ENCODE results near the gene CALHM6. TPM values are rescaled to one million over a fixed set of nuclear protein-coding genes. Genes with fewer than 3 reads are reported as not detected.
A peak's percentile ranks its signal among the peaks of the same experiment; 100 is the strongest.
"Not testable (repeated sequence)": the region's sequence is repeated elsewhere in the genome, so short reads cannot be mapped to it uniquely, and the experiment has no call there.

The CALHM6 gene
- total and polyA plus RNA-seq, 3 experiments from 2014 or later: 1.7 to 10.9 (median 2.2) TPM

GRCh38 chr6:116492331-116493067 is 31.3 kb downstream of the CALHM6 start:
- ChIA-PET POLR2A (no interaction called here), CTCF (no interaction called here)
- Histone ChIP-seq H3K9me3 (ENCODE audit: low read length) (no peaks in the 10 kb centered on the region), H3K27me3 (ENCODE audit: insufficient read depth, low read length, poor library complexity, severe bottlenecking) (no peaks in the 10 kb centered on the region), H3K4me3 (ENCODE audit: low read length) (no peak overlapping the region), H3K4me1 (ENCODE audit: insufficient read depth, low read length) (no peaks in the 10 kb centered on the region), H3K27ac (ENCODE audit: low read depth, low read length) (no peak overlapping the region), H3K36me3 (ENCODE audit: insufficient read depth, low read length) (no peaks in the 10 kb centered on the region)
- Mint-ChIP-seq H3K36me3 (peaks cover 0 to 25% (median 0%) of the 10 kb centered on the region in 3 donors), H3K9me3 (peaks cover 0 to 5% (median 2%) of the 10 kb centered on the region in 5 donors), H3K27me3 (peaks cover 15 to 17% of the 10 kb centered on the region in 2 donors), H3K4me3 (no peak overlapping the region), H3K27ac (no peak overlapping the region), H3K4me1 (no peaks in the 10 kb centered on the region)
- DNase-seq: no peak

- H3K9me3 Mint-ChIP-seq; H3K4me3 Mint-ChIP-seq; DNase-seq; H3K27me3 ChIP-seq (ENCODE audit: insufficient read depth, low read length, poor library complexity, severe bottlenecking); H3K4me1 ChIP-seq (ENCODE audit: insufficient read depth, low read length); POLR2A ChIA-PET; CTCF ChIA-PET; H3K9me3 ChIP-seq (ENCODE audit: low read length); H3K4me3 ChIP-seq (ENCODE audit: low read length); H3K4me1 Mint-ChIP-seq; H3K36me3 ChIP-seq (ENCODE audit: insufficient read depth, low read length); H3K27ac ChIP-seq (ENCODE audit: low read depth, low read length): not testable (repeated sequence)
- peaks cover 0 to 20% (median 0%) of the 10 kb centered on the region in 3 donors for H3K36me3 Mint-ChIP-seq
- H3K27ac Mint-ChIP-seq: peak overlapping the region in 1 of 8 donors; percentile 5
- peaks cover 12 to 24% of the 10 kb centered on the region in 2 donors for H3K27me3 Mint-ChIP-seq
Measured at GRCh38 chr6:116495161-116495560, 34.0 kb downstream of the CALHM6 start.

GRCh38 chr6:116497113-116497676 is 36.0 kb downstream of the CALHM6 start:
- H3K36me3 Mint-ChIP-seq: peaks cover 0 to 9% (median 0%) of the 10 kb centered on the region in 3 donors
- H3K4me1 Mint-ChIP-seq: peaks cover 0 to 2% (median 0%) of the 10 kb centered on the region in 3 donors
- Histone ChIP-seq H3K9me3 (ENCODE audit: low read length) (no peaks in the 10 kb centered on the region), H3K4me1 (ENCODE audit: insufficient read depth, low read length) (no peaks in the 10 kb centered on the region), H3K36me3 (ENCODE audit: insufficient read depth, low read length) (no peaks in the 10 kb centered on the region), H3K4me3 (ENCODE audit: low read length) (no peak overlapping the region), H3K27ac (ENCODE audit: low read depth, low read length) (no peak overlapping the region), H3K27me3 (ENCODE audit: insufficient read depth, low read length, poor library complexity, severe bottlenecking) (no peaks in the 10 kb centered on the region)
- POLR2A ChIA-PET: no interaction called here
- CTCF ChIA-PET: interaction anchor here (1.8 kb wide), 1 partner anchor 209 kb away, joined by 6 read pairs; no protein-coding TSS in a partner anchor
- peaks cover 14 to 33% of the 10 kb centered on the region in 2 donors for H3K27me3 Mint-ChIP-seq
- no peak overlapping the region for H3K4me3 Mint-ChIP-seq
- DNase-seq: no peak
- H3K9me3 Mint-ChIP-seq: peaks cover 0 to 5% (median 0%) of the 10 kb centered on the region in 5 donors
- no peak overlapping the region for H3K27ac Mint-ChIP-seq

- peak in 1 of 5 donors; percentile 15 for DNase-seq
- Mint-ChIP-seq H3K9me3 (peaks cover 0 to 13% (median 8%) of the 10 kb centered on the region in 5 donors), H3K4me1 (peaks cover 0 to 2% (median 0%) of the 10 kb centered on the region in 3 donors), H3K36me3 (peaks cover 0 to 8% (median 0%) of the 10 kb centered on the region in 3 donors), H3K27ac (no peak overlapping the region), H3K27me3 (peaks cover 34 to 53% of the 10 kb centered on the region in 2 donors), H3K4me3 (no peak overlapping the region)
- H3K27ac ChIP-seq (ENCODE audit: low read depth, low read length): no peak overlapping the region
- H3K9me3 ChIP-seq (ENCODE audit: low read length): no peaks in the 10 kb centered on the region
- no peaks in the 10 kb centered on the region for H3K4me1 ChIP-seq (ENCODE audit: insufficient read depth, low read length)
- H3K36me3 ChIP-seq (ENCODE audit: insufficient read depth, low read length): no peaks in the 10 kb centered on the region
- H3K27me3 ChIP-seq (ENCODE audit: insufficient read depth, low read length, poor library complexity, severe bottlenecking): no peaks in the 10 kb centered on the region
- no peak overlapping the region for H3K4me3 ChIP-seq (ENCODE audit: low read length)
- ChIA-PET POLR2A (no interaction called here), CTCF (no interaction called here)
Measured at GRCh38 chr6:116500969-116501433, 39.8 kb downstream of the CALHM6 start.

GRCh38 chr6:116507324-116507723 is 46.1 kb downstream of the CALHM6 start:
- ChIA-PET POLR2A (no interaction called here), CTCF (no interaction called here)
- Histone ChIP-seq H3K9me3 (ENCODE audit: low read length) (no peaks in the 10 kb centered on the region), H3K36me3 (ENCODE audit: insufficient read depth, low read length) (no peaks in the 10 kb centered on the region), H3K27me3 (ENCODE audit: insufficient read depth, low read length, poor library complexity, severe bottlenecking) (no peaks in the 10 kb centered on the region), H3K27ac (ENCODE audit: low read depth, low read length) (no peak overlapping the region), H3K4me1 (ENCODE audit: insufficient read depth, low read length) (no peaks in the 10 kb centered on the region), H3K4me3 (ENCODE audit: low read length) (no peak overlapping the region)
- H3K36me3 Mint-ChIP-seq: peaks cover 0 to 13% (median 0%) of the 10 kb centered on the region in 3 donors
- no peak for DNase-seq
- H3K4me1 Mint-ChIP-seq: no peaks in the 10 kb centered on the region
- H3K27me3 Mint-ChIP-seq: peaks cover 30 to 35% of the 10 kb centered on the region in 2 donors
- no peak overlapping the region for H3K4me3 Mint-ChIP-seq
- peaks cover 2 to 16% (median 10%) of the 10 kb centered on the region in 5 donors for H3K9me3 Mint-ChIP-seq
- H3K27ac Mint-ChIP-seq: no peak overlapping the region

DNA sequence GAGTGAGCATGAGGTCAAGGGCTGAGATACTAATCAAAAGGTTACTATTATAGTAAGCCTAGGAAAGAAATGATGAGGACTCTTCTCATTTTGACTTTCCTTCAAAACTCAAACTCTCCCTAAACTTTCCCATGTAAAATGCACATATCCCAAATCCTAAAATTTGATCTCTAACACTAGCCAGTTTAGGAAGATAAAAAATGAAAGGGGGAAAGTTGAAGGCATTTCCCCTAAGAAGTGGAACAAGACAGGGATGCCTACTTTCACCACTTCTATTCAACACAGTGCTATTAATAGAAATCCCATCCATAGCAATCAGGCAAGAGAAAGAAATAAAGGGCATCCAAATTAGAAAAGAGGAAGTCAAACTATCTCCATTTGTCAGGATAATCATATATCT is 47.4 kb downstream of the CALHM6 start:
- no peaks in the 10 kb centered on the region for H3K27me3 ChIP-seq (ENCODE audit: insufficient read depth, low read length, poor library complexity, severe bottlenecking)
- peaks cover 0 to 6% (median 0%) of the 10 kb centered on the region in 3 donors for H3K36me3 Mint-ChIP-seq
- POLR2A ChIA-PET: no interaction called here

DNA sequence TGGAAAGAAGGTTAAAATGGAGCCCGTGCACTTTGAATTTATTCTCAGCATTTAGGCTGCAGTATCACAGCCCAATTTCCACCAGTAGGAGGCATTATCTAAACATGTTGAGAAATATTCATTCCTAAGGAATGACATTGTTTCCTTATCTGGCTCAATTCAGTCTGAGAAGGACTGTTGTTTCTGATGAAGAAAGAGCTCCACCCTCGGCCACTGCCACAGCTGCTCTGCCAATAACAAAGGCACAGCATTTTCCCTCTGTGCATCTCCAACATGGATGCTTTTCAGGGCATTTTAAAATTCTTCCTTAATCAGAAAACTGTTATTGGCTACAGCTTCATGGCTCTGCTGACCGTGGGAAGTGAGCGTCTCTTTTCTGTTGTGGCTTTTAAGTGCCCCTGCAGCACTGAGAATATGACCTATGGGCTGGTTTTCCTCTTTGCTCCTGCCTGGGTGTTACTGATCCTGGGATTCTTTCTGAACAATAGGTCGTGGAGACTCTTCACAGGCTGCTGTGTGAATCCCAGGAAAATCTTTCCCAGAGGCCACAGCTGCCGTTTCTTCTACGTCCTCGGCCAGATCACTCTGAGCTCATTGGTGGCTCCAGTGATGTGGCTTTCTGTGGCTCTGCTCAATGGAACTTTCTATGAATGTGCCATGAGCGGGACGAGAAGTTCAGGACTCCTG is 50.4 kb downstream of the CALHM6 start, which contains the start of gene CALHM5:
Gene CALHM5 (plus strand): TSS at position 216 of the 687 bp plus-strand sequence. CDS start 58 bp downstream, at position 274.
- Mint-ChIP-seq H3K4me1 (no peaks in the 10 kb centered on the region), H3K4me3 (no peak within 1 kb of the TSS), H3K27me3 (peaks cover 0 to 10% of the 10 kb centered on the region in 2 donors), H3K9me3 (peaks cover 0 to 6% (median 4%) of the 10 kb centered on the region in 5 donors), H3K27ac (no peak within 1 kb of the TSS), H3K36me3 (peaks cover 0 to 6% (median 0%) of the 10 kb centered on the region in 3 donors)
- no peak within 1 kb of the TSS for H3K27ac ChIP-seq (ENCODE audit: low read depth, low read length)
- H3K4me3 ChIP-seq (ENCODE audit: low read length): no peak within 1 kb of the TSS
- no peaks in the 10 kb centered on the region for H3K4me1 ChIP-seq (ENCODE audit: insufficient read depth, low read length)
- DNase-seq: no peak
- no peaks in the 10 kb centered on the region for H3K9me3 ChIP-seq (ENCODE audit: low read length)
- ChIA-PET CTCF (no interaction called here), POLR2A (no interaction called here)
- no peaks in the 10 kb centered on the region for H3K36me3 ChIP-seq (ENCODE audit: insufficient read depth, low read length)
- H3K27me3 ChIP-seq (ENCODE audit: insufficient read depth, low read length, poor library complexity, severe bottlenecking): no peaks in the 10 kb centered on the region

More for the DNA sequence above, 47.4 kb downstream of the CALHM6 start:
- no peaks in the 10 kb centered on the region for H3K36me3 ChIP-seq (ENCODE audit: insufficient read depth, low read length)
- Mint-ChIP-seq H3K27me3 (peaks cover 18 to 25% of the 10 kb centered on the region in 2 donors), H3K4me1 (no peaks in the 10 kb centered on the region), H3K27ac (no peak overlapping the region), H3K9me3 (peaks cover 2 to 13% (median 5%) of the 10 kb centered on the region in 5 donors), H3K4me3 (no peak overlapping the region)
- no peaks in the 10 kb centered on the region for H3K9me3 ChIP-seq (ENCODE audit: low read length)
- no peak overlapping the region for H3K4me3 ChIP-seq (ENCODE audit: low read length)
- no peaks in the 10 kb centered on the region for H3K4me1 ChIP-seq (ENCODE audit: insufficient read depth, low read length)
- CTCF ChIA-PET: no interaction called here
- no peak overlapping the region for H3K27ac ChIP-seq (ENCODE audit: low read depth, low read length)
- no peak for DNase-seq

- ChIA-PET CTCF (no interaction called here), POLR2A (no interaction called here)
- DNase-seq: no peak
- Histone ChIP-seq H3K4me3 (ENCODE audit: low read length) (no peak overlapping the region), H3K4me1 (ENCODE audit: insufficient read depth, low read length) (no peaks in the 10 kb centered on the region), H3K27me3 (ENCODE audit: insufficient read depth, low read length, poor library complexity, severe bottlenecking) (no peaks in the 10 kb centered on the region), H3K27ac (ENCODE audit: low read depth, low read length) (no peak overlapping the region), H3K36me3 (ENCODE audit: insufficient read depth, low read length) (no peaks in the 10 kb centered on the region), H3K9me3 (ENCODE audit: low read length) (no peaks in the 10 kb centered on the region)
- Mint-ChIP-seq H3K27me3 (peaks cover 0 to 8% of the 10 kb centered on the region in 2 donors), H3K4me3 (no peak overlapping the region), H3K36me3 (peaks cover 0 to 6% (median 0%) of the 10 kb centered on the region in 3 donors), H3K9me3 (peaks cover 0 to 6% (median 4%) of the 10 kb centered on the region in 5 donors), H3K27ac (no peak overlapping the region), H3K4me1 (no peaks in the 10 kb centered on the region)
Measured at GRCh38 chr6:116512111-116512559, 51.0 kb downstream of the CALHM6 start.

Measured in CD8-positive, alpha-beta memory T cell (primary cell).